ENCODE data around the gene SAP130.

DNA sequence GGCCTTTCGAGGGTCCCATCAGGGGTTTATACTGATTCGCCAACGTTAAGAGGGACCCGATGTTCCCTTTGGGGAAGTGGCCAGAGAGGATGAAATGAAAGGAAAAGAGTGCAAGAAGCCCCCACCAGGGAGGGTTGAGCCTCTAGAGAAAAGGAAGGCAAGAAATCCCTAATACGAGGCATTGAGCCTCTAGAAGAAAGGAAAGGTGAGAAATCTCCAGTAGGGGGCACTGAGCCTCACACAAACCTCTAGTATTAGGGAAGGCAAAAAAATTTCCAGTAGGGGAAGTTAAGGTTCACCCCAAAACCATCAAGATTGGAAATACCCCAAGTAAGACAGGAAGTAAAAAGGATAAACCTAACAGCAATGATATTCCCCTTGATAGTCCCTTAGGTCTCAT is 9.8 kb upstream of the SAP130 start:
- no peak for TF ChIP-seq CTCF (IDR thresholded peaks at IDR 0.05)
- TF ChIP-seq POLR2A (IDR thresholded peaks at IDR 0.05) = no peak
- TF ChIP-seq EP300 (IDR thresholded peaks at IDR 0.05) = no peak
